H4 (cell line): ENCODE data around the gene WDR70. TPM values are rescaled to one million over a fixed set of nuclear protein-coding genes. Genes with fewer than 3 reads are reported as not detected.
"Not testable (repeated sequence)": the region's sequence is repeated elsewhere in the genome, so short reads cannot be mapped to it uniquely, and the experiment has no call there.

ENCODE experiments used
- DNase-seq: peaks from one replicate; pipeline ENCODE4 v3.0.0-alpha.2; 2015; ENCODE audit warnings: low spot score
- total RNA-seq: library from RNA; depleted of rRNA; stranded (reverse); fragments of >200 nt; shearing (Covaris generic); gene quantifications from 2 replicates; pipeline ENCODE4 v1.2.3, GENCODE V29; 2014

WDR70 gene
- total RNA-seq, 1 experiment from 2014 or later: 34.2 TPM

DNA sequence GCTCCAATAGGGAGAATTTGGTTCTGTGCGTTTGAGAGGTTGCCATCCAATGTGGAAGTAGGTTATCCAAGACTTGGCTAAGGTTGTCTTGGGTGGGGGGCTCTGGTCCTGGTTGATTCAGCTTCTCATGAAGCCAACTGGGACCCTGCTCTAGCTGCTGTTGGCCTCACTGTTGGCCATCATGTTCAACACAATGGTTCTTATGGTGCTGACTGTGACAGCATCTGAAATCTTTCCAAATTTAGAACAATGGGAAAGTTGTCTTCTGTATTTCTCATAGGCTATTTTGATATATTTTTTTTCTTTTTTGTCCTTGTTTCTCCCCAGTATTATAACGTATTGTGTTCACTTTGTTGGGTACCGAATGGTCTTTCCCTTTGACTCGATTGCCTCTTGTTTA is 388.8 kb downstream of the WDR70 start:
- no peak for DNase-seq

DNA sequence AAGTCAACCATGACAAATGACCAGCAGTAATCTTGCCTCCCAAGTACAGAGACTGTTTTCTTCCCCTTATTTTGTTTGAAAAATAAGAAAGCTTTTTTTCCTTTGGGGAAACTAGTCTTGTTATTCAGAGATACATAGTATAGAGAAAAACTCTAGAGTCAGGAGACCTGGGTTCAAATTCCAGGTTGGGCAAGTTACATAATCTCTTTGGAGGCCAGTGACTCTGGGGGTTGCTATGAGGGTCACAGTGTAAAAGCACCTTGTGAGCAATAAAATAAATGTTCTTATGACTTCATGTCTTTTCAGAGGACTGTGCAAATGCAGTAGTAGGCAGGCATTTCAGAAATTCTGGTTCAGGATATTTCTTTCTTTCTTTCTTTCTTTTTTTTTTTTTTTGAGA is 389.3 kb downstream of the WDR70 start:
- DNase-seq: no peak

DNA sequence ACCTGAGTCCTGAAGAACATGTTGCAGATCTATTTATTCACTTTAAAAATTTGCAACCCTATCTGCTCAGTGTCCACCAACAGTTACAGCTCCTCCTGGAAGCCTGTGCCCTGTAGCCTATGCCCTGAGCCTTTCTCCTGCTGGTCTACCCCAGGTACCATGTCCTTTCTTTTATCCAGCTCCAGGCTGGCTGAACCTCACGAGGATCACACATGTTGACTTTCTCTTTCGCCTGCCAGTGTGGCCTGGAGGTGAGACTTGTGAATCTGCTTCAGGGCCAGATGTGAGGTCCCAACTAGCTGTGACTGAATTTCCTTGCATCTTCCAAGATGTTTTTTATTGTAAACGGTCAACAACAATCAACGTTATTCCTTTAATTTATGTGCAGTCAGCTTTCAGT is 390.0 kb downstream of the WDR70 start:
- DNase-seq: no peak

DNA sequence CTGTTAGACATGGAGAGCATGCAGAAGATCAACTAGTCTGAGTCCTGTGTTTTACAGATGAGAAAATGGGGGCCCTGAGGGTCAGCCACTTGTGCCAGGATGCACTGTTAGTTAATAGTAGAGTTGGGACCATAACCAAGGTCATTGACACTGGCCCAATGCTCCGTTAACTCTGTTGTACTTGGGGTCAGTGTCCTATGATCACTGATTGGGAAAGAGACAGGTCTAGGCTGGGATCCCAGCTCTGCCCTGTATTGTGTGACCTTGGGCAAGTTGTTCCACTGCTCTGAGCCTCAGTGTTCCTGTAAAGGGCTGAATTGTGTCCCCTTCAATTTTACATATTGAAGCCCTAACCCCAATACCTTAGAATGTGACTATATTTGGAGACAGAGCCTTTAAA is 390.7 kb downstream of the WDR70 start:
- DNase-seq: no peak

DNA sequence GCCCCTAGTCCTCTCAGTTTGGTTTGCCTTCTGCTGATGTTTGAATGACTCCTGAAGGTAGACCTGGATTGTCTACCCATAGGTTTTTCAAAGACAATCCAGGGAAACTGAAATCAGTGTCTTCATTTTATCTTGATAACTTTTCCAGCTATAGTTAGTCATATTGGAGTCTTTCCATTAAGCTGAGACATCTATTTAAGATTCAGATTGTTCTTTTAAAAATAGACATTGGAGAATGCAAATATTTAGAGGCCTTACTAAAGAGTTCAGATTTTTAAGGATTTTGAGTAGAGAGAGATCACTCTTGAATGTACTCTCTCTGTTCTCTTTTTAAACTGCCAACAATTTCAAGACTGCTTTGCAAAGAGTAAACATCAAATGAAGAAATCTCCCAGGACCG is 391.7 kb downstream of the WDR70 start:
- no peak for DNase-seq

DNA sequence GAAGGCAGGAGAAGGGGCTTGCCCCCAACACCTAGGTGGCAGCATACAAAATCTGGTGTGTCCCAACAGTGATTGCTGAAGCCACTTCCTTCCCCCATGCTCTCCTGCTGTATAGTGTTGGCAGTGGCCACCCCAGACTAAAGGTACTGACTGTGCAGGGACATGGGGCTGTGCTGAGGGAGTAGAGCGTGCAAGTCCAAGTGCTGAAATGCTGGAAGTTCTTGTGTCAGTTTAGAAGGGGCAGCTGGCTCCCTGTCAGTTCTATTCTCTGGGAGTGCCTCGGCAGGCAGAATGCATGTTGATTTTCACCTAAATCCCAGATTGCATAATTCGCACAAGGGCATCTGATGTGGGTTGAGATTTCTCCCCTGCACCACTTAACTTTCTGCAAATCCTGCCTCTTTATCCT is 392.1 kb downstream of the WDR70 start:
- no peak for DNase-seq

DNA sequence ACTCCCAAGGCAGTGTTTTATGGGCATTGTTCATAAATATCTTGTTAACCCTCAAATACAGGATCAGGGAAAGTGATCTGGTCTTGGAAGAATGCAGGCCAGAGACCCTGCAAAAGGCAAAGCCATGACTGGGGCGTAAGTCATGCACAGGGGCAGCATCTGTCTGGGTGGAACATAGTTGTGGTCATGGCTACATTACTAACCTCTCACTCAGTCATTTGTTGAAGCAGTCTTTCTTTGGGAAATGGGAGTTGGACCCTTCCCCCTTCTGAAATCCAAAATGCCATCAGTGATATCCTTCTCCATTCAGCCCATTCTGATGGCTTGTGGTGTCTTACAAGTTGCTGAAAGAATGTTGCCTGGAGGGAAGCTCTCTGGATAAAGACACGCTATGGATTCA is 392.6 kb downstream of the WDR70 start:
- peak; percentile 66 for DNase-seq

DNA sequence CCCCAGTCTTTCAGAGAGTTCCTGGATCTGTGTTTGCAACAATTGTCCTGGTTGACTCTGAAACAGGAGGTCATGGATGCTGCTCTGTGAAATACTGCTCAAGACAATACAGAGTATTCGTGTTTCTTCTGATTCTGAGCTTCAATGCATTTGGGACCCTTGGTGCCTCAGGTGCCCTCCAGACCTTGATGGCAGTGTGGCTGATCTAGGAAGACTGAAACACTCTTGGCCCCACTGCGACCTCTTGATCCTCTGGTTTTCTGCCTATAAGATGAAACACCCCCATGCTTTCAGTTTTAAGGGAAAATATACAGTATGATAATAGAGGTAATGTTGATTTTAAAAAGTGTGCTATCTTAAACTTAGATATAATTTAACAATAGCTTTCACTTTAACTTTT is 393.1 kb downstream of the WDR70 start:
- no peak for DNase-seq

DNA sequence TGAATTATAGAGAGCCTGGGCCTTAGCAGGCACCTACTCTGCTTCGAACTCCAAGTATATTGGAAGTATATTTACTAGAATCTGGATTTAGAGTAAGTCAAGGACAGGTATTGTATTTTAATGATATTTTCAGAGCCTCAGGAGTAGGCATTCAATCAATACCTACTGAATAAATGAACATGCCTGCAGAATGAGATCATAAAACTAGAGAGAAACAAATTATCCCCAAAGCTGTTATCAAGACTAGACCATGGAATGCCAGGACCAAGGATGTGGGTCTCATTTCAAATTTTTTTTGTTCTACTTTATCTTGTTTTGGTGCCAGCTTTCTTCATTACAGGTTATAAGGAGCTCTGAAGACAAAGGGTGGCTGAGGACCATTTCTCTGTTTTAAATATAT is 394.7 kb downstream of the WDR70 start:
- DNase-seq: no peak

DNA sequence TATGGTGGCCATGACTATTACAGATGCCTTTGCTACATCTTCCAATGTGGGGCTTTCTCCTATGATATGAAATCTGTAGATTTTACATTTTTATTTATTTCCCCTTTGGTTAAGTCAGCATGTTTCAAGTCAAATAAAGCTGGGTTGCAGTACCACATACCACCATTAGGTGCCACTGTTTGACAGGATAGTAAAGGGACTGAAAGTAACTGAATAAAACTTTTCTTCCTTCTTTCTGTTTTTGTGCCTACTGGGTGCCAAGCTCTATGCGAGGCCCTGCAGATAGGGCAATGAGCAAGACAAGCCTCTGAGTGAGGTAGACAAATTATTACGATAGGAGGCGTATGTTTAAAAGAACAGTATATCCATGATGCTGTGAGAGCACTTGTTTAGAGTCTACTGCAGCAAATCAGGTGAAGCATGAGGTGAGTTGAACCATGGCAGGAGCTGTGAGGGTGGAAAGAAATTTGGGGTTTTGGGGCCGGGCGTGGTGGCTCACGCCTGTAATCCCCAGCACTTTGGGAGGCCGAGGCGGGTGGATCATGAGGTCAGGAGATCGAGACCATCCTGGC is 395.9 kb downstream of the WDR70 start:
- DNase-seq: no peak

DNA sequence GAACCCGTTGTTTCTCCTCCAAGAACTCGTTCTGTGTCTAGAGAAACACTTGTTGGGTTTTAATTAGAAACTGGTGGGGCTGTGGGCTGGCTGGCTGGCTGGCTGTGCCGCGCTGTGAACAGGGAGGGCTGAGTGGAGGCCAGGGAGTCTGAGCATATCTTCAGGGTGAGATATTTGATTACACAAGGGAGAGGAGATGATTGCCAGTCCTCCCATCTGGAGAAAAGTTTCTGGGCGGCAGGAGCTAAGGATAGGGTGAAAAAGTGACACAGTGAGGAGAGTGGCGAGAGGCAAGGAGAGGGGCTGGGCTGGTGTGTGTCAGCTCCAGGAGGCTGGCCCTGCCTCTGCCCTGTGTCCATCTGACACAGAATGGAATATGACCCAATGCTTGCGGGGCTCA is 397.7 kb downstream of the WDR70 start:
- DNase-seq: no peak

DNA sequence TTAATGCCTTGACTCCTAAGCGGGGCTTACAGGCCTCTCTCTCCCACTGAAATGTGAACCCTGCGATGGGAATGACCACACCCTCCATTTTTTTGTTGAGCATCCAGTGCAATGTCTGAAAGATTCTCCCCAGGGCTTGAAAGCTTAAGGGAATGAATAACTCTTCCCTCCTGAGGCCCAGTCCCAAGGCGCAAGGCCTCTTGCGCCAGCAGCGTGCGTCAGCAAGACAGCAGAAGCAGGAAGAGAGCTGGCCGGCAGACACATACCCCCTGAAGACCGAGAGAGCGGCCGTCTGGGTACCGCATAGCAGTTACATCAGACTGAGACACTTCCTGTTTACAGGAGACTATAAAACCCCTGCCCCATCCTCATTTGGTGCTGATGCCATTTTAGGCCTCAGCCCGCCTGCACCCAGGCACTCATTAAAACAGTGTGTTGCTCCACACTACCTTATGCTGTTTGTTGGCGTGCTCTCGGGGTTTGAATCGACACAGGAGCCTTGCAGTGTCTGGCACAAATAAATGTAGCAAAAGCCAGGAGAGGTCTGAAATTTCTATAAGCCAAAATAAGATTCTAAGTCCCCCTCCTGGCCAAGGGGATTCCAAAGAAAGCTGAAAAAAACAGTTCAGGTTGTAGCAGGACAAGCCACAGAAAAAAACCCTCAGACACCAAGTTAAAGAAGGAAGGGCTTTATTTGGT is 398.5 kb downstream of the WDR70 start:
- DNase-seq: no peak

DNA sequence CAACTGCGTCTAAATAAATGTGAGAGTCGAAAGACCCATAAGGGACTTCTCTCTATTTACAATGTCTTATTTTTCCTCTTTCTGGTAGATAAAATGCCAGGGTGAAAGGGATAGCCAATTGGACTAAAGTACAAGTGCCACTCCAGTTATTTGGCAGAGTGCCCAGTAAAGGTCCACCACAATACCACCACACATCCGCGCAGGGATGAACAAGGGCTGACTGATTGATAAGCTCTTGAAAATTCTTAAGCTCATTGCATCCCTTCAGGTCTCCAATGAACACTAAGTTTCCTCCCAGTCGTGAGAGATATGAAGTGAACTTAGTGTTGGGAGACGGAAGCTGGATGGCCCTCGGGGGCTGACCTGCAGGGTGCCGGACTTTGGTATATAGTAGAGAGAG is 402.3 kb downstream of the WDR70 start:
- not testable (repeated sequence) for DNase-seq

DNA sequence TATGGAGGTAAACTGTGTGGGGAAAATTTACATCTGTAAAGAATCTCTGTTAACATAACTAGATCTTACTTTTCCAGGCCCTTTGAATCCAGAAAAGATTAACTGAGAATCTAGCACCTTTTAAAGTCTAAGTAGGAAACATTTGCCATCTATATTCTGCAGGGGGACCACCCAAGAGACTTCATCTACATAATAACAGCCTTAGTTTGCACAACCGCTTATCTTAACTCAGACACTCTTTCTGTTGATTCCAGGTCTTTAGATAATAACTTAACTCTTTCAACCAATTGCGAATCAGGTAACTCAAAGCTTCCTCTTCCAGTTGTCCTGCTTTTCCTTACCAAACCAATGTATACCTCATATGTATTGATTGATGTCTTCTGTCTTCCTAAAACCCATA is 407.3 kb downstream of the WDR70 start:
- DNase-seq: no peak

DNA sequence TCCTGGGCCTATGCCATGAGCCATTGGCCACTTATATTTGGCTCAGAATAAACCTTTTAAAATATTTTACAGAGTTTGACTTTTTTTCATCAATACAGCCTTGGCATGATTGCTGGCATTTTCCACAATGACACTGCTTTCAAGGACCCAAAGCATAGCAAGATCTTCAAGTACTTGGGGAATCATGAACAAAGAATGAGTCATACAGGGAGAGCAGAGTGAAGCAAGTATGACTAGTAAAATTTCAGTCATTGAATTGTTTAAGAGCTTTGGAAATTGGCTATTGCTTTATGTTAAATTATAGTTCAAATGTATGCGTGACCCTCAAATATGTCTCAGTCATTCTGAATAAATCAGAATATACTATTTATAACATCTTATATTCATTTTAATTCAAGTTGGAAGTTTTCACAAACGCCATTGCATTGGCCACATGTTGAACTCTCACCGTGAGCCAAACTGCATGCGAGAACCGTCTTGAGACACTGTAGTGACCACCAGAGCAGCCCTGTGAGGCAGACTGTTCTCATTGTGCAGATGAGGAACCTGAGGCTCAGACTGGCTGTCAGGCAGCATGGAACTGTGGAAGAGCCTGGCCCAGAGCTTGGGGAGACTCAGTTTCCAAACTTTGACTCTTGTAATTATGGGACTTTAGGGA is 407.9 kb downstream of the WDR70 start:
- peak; percentile 40 for DNase-seq

DNA sequence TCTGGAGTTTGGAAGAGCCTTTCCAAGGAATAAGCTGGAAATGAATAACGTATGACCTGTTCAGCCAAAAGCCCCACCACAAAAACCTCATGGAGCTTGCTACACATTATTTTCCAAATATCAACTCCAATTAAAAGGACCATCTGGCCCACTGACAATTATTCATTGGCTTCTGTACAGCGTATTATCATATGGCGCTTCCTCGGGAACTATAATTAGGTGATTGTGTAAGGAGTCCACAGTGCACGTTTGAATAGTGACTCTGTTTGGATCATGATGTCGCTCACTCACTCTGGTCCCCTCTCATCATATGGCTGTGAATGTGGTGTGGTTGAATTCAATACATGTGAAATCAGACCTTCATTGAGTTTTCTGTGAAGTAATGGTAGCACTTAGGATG is 408.6 kb downstream of the WDR70 start:
- DNase-seq: no peak

DNA sequence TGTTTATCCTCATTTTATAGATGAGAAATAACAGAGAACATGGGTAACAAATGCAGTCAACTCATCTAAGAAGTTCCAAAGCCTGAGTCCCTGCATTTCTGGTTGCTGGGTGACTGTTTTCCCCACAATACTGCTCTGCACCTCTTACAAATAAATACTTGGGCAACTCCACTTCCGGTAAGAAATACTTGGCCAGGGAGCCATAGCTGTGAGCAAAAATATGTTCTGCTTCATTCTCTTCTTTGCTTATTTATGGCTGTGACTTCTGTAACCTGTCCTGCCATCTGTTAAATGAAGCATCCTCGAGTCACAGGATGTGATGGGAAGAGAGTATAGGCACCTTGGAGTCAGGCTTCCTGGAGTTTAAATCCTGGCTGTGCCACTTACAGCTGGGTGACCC is 410.9 kb downstream of the WDR70 start:
- no peak for DNase-seq

DNA sequence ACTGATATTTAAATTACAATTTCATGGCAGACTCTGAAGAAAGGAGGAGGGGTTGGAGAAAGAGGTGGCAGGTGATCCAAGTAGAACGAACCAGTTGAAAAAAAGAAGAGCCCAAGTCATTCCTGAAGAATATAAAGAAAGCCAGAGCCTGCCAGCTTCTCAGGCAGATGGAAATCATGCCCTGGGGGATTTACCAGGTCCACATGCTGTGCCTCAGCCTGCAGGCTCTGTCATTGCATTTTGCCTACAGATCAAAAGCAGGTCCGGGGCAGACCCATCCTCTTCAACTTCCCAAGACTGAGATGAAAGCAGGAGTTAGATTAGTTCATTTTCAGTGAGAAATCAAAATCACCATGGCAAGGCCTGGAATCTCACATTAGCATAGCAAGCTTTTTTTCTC is 412.2 kb downstream of the WDR70 start:
- DNase-seq: no peak

DNA sequence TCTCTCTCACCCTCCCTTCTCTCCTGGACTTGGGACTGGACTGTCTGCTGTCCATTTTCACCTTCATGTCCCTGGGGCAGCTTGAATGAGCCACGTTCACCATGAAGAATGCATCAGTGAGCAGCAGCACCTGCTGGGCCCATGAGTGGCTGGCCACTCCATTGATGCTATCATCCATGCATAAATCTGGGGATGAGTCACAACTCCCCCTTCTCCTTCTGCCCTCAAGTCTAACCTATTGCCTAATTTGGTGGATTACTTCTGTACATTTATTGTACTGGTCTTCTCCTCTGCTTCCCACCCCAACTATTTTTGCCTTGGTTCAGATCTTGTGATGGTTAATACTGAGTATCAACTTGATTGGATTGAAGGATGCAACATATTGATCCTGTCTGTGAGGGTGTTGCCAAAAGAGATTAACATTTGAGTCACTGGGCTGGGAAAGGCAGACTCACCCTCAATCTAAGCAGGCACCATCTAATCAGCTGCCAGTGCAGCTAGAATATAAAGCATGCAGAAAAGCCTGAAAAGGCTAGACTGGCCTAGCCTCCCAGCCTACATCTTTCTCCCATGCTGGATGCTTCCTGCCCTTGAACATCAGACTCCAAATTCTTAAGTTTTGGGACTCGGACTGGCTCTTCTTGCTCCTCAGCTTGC is 414.0 kb downstream of the WDR70 start:
- no peak for DNase-seq

DNA sequence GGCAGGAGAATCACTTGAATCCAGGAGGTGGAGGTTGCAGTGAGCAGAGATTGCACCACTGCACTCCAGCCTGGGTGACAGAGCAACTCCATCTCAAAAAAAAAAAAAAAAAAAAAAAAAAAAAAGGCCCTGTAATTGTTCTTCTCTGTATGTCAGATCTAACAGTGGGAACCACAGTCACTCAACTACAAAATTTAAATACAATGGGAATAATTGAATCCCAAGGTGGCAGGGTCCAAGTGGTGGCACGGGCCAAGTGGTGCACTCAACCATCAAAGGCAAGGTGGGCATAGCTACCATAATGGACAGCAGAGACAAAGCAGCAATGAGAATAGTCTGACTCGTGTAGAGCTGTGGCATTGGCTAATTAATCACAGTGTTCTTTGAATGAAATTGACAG is 416.2 kb downstream of the WDR70 start:
- not testable (repeated sequence) for DNase-seq

DNA sequence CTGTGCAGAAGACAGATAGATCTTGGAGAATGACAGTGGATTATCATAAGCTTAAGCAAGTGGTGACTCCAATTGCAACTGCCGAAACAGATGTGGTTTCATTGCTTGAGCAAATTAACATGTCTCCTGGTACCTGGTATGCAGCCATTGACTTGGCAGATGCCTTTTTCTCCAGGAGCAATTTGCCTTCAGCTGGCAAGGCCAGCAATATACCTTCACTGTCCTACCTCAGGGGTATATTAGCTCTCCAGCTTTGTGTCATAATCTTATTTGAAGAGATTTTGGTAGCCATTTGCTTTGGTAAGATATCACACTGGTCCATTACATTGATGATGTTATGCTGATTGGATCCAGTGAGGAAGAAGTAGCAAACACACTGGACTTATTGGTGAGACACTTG is 417.3 kb downstream of the WDR70 start:
- not testable (repeated sequence) for DNase-seq

DNA sequence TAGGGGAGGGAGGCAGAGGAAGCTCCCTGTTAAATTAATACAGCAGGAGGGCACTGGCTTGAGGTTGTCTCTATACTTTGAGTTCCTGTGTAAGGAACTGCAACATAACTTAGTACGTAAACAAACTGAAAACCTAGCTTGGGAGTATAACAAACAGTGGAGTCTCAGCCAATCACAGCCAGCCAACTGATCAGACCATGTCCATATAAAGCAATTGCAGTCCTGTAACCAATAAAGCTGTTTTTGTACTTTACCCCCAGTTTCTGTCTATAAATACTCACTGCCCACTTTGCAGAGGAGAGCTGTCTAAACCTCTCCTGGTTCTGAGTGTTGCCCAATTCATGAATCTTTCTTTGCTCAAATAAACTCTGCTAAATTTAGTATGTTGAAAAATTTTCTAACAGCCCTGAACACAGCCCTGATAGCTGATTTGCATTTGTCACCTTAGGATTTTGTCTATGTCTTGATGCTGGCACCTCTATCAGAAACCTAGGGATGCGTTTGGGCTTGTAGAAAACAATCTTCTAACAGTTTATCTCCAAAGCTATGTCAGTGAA is 420.8 kb downstream of the WDR70 start:
- peak; percentile 46 for DNase-seq

DNA sequence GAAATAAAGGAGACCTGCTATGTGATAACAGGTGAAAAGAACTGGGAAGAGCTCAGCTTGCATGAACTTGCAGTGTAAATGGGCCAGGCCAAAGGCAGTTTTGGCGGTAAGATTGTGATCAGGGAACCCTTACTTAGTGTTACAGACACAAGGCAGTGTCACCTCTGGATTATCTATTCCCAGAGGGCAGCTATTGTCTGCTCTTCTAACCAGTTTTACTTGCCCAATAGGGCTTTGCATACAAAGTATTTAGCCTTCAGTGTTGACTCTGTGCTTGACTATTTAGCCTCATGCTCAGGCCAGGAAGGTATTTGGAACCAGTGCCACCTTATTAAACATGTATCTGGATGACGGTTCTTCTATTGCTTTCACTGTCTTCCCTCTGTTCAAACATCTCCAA is 422.4 kb downstream of the WDR70 start:
- no peak for DNase-seq
